Vagina (tissue), 2 donors: ENCODE measurements around the gene C1QTNF12.

ENCODE experiments used
- POLR2A ChIP-seq, 2 donors: fragments of 450-650 bp; IDR thresholded peaks; one replicate each; pipeline ENCODE4 v1.6.1; 2017; ENCODE audit warnings: antibody characterized with exemption in 2 of 2, mild to moderate bottlenecking in 2 of 2, moderate library complexity in 2 of 2
- POLR2AphosphoS5 ChIP-seq, 2 donors: sonication (generic); formaldehyde crosslinking; IDR thresholded peaks; one replicate each; pipeline ENCODE4 v1.9.0; 2017; ENCODE audit warnings: antibody characterized with exemption in 2 of 2, mild to moderate bottlenecking in 2 of 2, low read depth in 1 of 2; ENCODE audit not compliant: insufficient read depth in 1 of 2
- TF ChIP-seq, protein P1 (sequence below), 3 experiments: fragments of 450-650 bp in 2 of 3; fragments of 200-600 bp in 1 of 3; sonication (generic) in 1 of 3; IDR thresholded peaks; one replicate each; pipeline ENCODE4 v1.5.1; 2017 to 2019; ENCODE audit warnings: antibody characterized with exemption in 3 of 3, mild to moderate bottlenecking in 2 of 3, moderate library complexity in 2 of 3

DNA sequence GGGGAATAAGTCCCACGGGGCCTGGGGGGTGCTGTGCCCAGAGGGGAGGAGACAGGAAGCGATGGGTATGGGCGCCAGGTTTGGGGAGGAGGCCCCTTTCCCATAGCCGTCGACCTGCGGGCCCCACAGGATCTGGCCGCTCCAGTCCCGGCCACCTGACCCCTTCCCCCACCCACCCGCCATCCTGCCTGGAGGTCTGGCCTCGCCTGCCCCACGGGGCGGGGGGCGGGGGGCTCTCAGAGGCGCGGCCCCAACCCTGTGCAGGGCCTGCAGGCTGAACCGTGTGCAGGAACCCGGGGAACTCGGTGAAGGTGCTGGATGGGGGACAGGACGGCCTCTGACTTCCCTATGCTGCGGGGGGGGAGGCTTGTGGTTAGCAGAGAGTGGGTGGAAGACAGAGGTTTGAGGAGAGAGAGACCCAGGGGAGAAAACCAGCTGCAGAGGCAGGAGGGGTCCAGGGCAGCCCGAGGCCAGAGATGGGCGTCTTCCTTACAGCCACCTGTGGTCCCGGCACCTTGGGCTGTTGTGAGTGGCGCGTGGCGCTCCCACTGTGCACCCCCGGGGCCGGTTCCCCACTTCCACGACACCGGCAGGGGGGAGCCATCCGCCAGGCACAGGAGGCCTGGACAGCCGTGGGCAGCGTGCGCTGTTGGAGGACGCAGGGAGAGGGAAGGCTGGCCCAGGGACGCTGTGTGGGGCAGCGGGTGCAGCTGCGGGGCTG is 37.6 kb downstream of the C1QTNF12 start:
- TF ChIP-seq, protein P1, sequence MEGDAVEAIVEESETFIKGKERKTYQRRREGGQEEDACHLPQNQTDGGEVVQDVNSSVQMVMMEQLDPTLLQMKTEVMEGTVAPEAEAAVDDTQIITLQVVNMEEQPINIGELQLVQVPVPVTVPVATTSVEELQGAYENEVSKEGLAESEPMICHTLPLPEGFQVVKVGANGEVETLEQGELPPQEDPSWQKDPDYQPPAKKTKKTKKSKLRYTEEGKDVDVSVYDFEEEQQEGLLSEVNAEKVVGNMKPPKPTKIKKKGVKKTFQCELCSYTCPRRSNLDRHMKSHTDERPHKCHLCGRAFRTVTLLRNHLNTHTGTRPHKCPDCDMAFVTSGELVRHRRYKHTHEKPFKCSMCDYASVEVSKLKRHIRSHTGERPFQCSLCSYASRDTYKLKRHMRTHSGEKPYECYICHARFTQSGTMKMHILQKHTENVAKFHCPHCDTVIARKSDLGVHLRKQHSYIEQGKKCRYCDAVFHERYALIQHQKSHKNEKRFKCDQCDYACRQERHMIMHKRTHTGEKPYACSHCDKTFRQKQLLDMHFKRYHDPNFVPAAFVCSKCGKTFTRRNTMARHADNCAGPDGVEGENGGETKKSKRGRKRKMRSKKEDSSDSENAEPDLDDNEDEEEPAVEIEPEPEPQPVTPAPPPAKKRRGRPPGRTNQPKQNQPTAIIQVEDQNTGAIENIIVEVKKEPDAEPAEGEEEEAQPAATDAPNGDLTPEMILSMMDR (IDR thresholded peaks at IDR 0.05) = no peak
- no peak for TF ChIP-seq POLR2AphosphoS5 (IDR thresholded peaks at IDR 0.05; ENCODE audit: insufficient read depth in 1 of 2, low read depth in 1 of 2)
- no peak for TF ChIP-seq POLR2A (IDR thresholded peaks at IDR 0.05)
